GM12878 (cell line): ENCODE data around the gene MAPKAP1. TPM values are rescaled to one million over a fixed set of nuclear protein-coding genes. Genes with fewer than 3 reads are reported as not detected.

Experiments
- ATAC-seq: fragments of 200-7000 bp; cut with Tn5 transposase; 3 replicates; pipeline ENCODE4 v1.9.1; 2020; ENCODE audit warnings: mild to moderate bottlenecking, moderate library complexity
- BruUV-seq: library from RNA; stranded (reverse); fragments of 400-500 nt; replicated peaks from 2 replicates; lab custom pipeline; 2021; lab: Mats Ljungman, UMichigan
- CTCF ChIA-PET: fragments of 300-600 bp; sonication (Branson Sonifier 250); formaldehyde crosslinking; extraction: SDS; loops from one replicate; lab custom pipeline; 2021; ENCODE audit warnings: inconsistent platforms; lab: Yijun Ruan, JAX
- POLR2A ChIA-PET: fragments of 350-600 bp; formaldehyde crosslinking; extraction: SDS; loops from one replicate; lab custom pipeline; 2021; ENCODE audit warnings: inconsistent platforms; lab: Charles Lee
- RAD21 ChIA-PET: fragments of 300-600 bp; sonication (Branson Sonifier 250); formaldehyde crosslinking; loops from one replicate; lab custom pipeline; 2023; ENCODE audit warnings: antibody characterized with exemption; ENCODE audit not compliant: unreplicated experiment; lab: Charles Lee
- SMC1A ChIA-PET: fragments of 300-600 bp; sonication (Branson Sonifier 250); formaldehyde crosslinking; loops from one replicate; lab custom pipeline; 2023; ENCODE audit not compliant: unreplicated experiment, uncharacterized antibody; lab: Charles Lee
- DNase-seq: peaks from one replicate; pipeline ENCODE4 v3.0.0-alpha.2; 2011; ENCODE audit warnings: low read depth, low spot score
- FAIRE-seq: peaks from 3 replicates; lab custom pipeline; 2011; peaks lifted over from hg19 to GRCh38; lab: Jason Lieb, UNC
- H2AFZ ChIP-seq: 2 replicates; pipeline ENCODE4 v1.6.0; 2011; ENCODE audit warnings: low read depth, low read length, control low read depth; ENCODE audit not compliant: control insufficient read depth
- H3K27ac ChIP-seq: 2 replicates; pipeline ENCODE4 v1.5.1; 2011; ENCODE audit warnings: control low read depth; ENCODE audit not compliant: control insufficient read depth, insufficient read depth
- H3K27me3 ChIP-seq, 2 experiments: replicated peaks in 1 of 2; 2 replicates each; pipeline versions ENCODE4 v1.6.0 to v1.6.1; 2011; ENCODE audit warnings: low read length in 1 of 2; ENCODE audit not compliant: control insufficient read depth in 2 of 2, insufficient read depth in 2 of 2
- H3K36me3 ChIP-seq, 2 experiments: 2 replicates each; pipeline ENCODE4 v1.5.1; 2011; ENCODE audit warnings: low read length in 1 of 2; ENCODE audit not compliant: control insufficient read depth in 2 of 2, insufficient read depth in 2 of 2
- H3K4me1 ChIP-seq: 2 replicates; pipeline ENCODE4 v1.6.1; 2011; ENCODE audit warnings: mild to moderate bottlenecking, low read length, moderate library complexity, mixed read lengths; ENCODE audit not compliant: control insufficient read depth, insufficient read depth
- H3K4me2 ChIP-seq: 2 replicates; pipeline ENCODE4 v1.6.0; 2011; ENCODE audit warnings: control low read depth; ENCODE audit not compliant: control insufficient read depth, insufficient read depth
- H3K4me3 ChIP-seq: fragments of 200-600 bp; sonication (generic); 2 replicates; pipeline ENCODE4 v1.5.1; 2016
- H3K79me2 ChIP-seq: 2 replicates; pipeline ENCODE4 v1.6.0; 2011; ENCODE audit warnings: low read length; ENCODE audit not compliant: control insufficient read depth, insufficient read depth
- H3K9ac ChIP-seq: 2 replicates; pipeline ENCODE4 v1.8.0; 2011; ENCODE audit warnings: low read length, control low read depth, mixed read lengths; ENCODE audit not compliant: control insufficient read depth, insufficient read depth
- H3K9me3 ChIP-seq: replicated peaks from 3 replicates; pipeline ENCODE4 v1.5.1; 2011; ENCODE audit warnings: mild to moderate bottlenecking, low read length; ENCODE audit not compliant: control insufficient read depth, insufficient read depth
- H4K20me1 ChIP-seq: 2 replicates; pipeline ENCODE4 v1.6.0; 2011; ENCODE audit not compliant: control insufficient read depth, insufficient read depth
- CBX3 ChIP-seq: fragments of 200-600 bp; sonication (generic); IDR thresholded peaks from 2 replicates; pipeline ENCODE4 v1.6.1; 2016; ENCODE audit warnings: low read depth, borderline replicate concordance
- FOXK2 ChIP-seq: fragments of 450-650 bp; IDR thresholded peaks from 2 replicates; pipeline ENCODE4 v1.6.1; 2017; ENCODE audit warnings: mild to moderate bottlenecking, moderate library complexity
- IKZF1 ChIP-seq: fragments of 450-650 bp; conservative IDR thresholded peaks from 2 replicates; pipeline ENCODE4 v1.6.1; 2017; ENCODE audit warnings: antibody characterized with exemption, mild to moderate bottlenecking
- MTA2 ChIP-seq: fragments of 450-650 bp; IDR thresholded peaks from 2 replicates; pipeline ENCODE4 v1.6.1; 2016; ENCODE audit warnings: low read depth, mild to moderate bottlenecking, moderate library complexity
- NR2F1 ChIP-seq: fragments of 450-650 bp; conservative IDR thresholded peaks from 2 replicates; pipeline ENCODE4 v1.6.1; 2017; ENCODE audit warnings: mild to moderate bottlenecking
- PAX5 ChIP-seq: IDR thresholded peaks from 2 replicates; pipeline ENCODE4 v1.6.1; 2011; ENCODE audit warnings: low read depth, low read length, borderline replicate concordance
- RBBP5 ChIP-seq: fragments of 200-600 bp; sonication (generic); conservative IDR thresholded peaks from 2 replicates; pipeline ENCODE4 v1.6.1; 2016
- SMARCA5 ChIP-seq: fragments of 450-650 bp; IDR thresholded peaks from 2 replicates; pipeline ENCODE4 v1.6.1; 2017; ENCODE audit warnings: mild to moderate bottlenecking
- ZBTB4 ChIP-seq: fragments of 450-650 bp; formaldehyde crosslinking; IDR thresholded peaks from 2 replicates; pipeline ENCODE4 v1.4.0; 2022; ENCODE audit warnings: mild to moderate bottlenecking, moderate library complexity
- ZNF592 ChIP-seq: fragments of 450-650 bp; IDR thresholded peaks from 2 replicates; pipeline ENCODE4 v1.6.1; 2017; ENCODE audit warnings: mild to moderate bottlenecking, moderate library complexity
- WGBS: methylation state at CpG from one replicate; pipeline ENCODE4 v1.1.6; 2016; ENCODE audit warnings: low lambda C conversion rate; ENCODE audit not compliant: insufficient replicate concordance, insufficient coverage; ENCODE audit errors: missing lambda C conversion rate; 5-methylcytosine and 5-hydroxymethylcytosine counted together
- in situ Hi-C: fragments of 300-500 bp; cut with MboI; formaldehyde crosslinking; loops from 9 replicates; pipeline ENCODE4 v1.14.3; 2018; ENCODE audit warnings: mixed read lengths
- intact Hi-C: fragments of 100-400 bp; cut with micrococcal nuclease; formaldehyde crosslinking; loops from one replicate; pipeline ENCODE4 v1.14.2; 2022; ENCODE audit not compliant: unreplicated experiment
- polyA plus RNA-seq, 11 experiments: library from polyadenylated mRNA; depleted of rRNA in 4 of 11; unstranded in 6 of 11; stranded (reverse) in 5 of 11; fragments of >200 nt; fragmentation: Nextera tagmentation in 4 of 11; fragmentation: Illumina TruSeq in 1 of 11; extraction: Ambion mirVana in 4 of 11; extraction: Trizol in 1 of 11; gene quantifications; 1 replicate in 1 of 11; 2 replicates in 10 of 11; pipeline versions ENCODE4 v1.2.1 to v1.2.3, GENCODE V29; 2011 to 2016; ENCODE audit warnings: inconsistent platforms in 2 of 11, missing spikeins in 2 of 11, low read depth in 1 of 11
- total RNA-seq, 4 experiments: library from RNA; depleted of rRNA in 3 of 4; stranded (reverse); fragments of >200 nt in 3 of 4; fragmentation: Illumina TruSeq in 1 of 4; extraction: Trizol in 1 of 4; gene quantifications; 2 replicates each; pipeline versions ENCODE4 v1.2.1 to v1.2.3, GENCODE V29; 2013 to 2021
- TF ChIP-seq, protein P1 (sequence below): IDR thresholded peaks from 2 replicates; pipeline ENCODE4 v1.6.1; 2012; ENCODE audit warnings: mild to moderate bottlenecking, low read depth, low read length
- TF ChIP-seq, protein P2 (sequence below): IDR thresholded peaks from 2 replicates; pipeline ENCODE4 v1.6.1; 2011; ENCODE audit warnings: borderline replicate concordance, low read depth, mild to moderate bottlenecking, moderate library complexity, mixed read lengths, low read length; ENCODE audit not compliant: insufficient read depth; ENCODE audit errors: extremely low read length

The MAPKAP1 gene
- total and polyA plus RNA-seq, 10 of the 15 experiments (the other 5 are each of a cell fraction or from before 2014, with no cell fraction given): 5.1 to 188 (median 105) TPM

- H3K4me2 ChIP-seq: no peak overlapping the region
- ChIA-PET POLR2A (no interaction called here), CTCF (no interaction called here), SMC1A (interaction anchor here (0.7 kb wide), 1 partner anchor 46 kb away, joined by 4 read pairs; no protein-coding TSS in a partner anchor), RAD21 (no interaction called here)
- WGBS: 100% methylated on average over 1 of the region's 1 CpG
- no peak overlapping the region for H2AFZ ChIP-seq
- no peaks in the 10 kb centered on the region for H4K20me1 ChIP-seq
- peaks cover 3% of the 10 kb centered on the region; the same call in 1 of the 2 replicates for H3K4me1 ChIP-seq
- peaks cover 26% of the 10 kb centered on the region for H3K79me2 ChIP-seq
- H3K4me3 ChIP-seq: no peak overlapping the region
- peaks cover 0 to 1% of the 10 kb centered on the region in 2 experiments; a peak in 2 of 4 replicates for H3K36me3 ChIP-seq
- no peak overlapping the region for H3K27ac ChIP-seq
- BruUV-seq: no TSS peak
- FAIRE-seq (no peak), DNase-seq (no peak), ATAC-seq (no peak)
- H3K9me3 ChIP-seq: no peaks in the 10 kb centered on the region
- H3K27me3 ChIP-seq: no peaks in the 10 kb centered on the region
- intact Hi-C loops (no loop called here), in situ Hi-C loops (no loop called here)
- no peak overlapping the region for H3K9ac ChIP-seq
- no peak for TF ChIP-seq CBX3
- no peak for TF ChIP-seq ZBTB4
- no peak for TF ChIP-seq PAX5
- TF ChIP-seq MTA2: no peak
- TF ChIP-seq, protein P1, sequence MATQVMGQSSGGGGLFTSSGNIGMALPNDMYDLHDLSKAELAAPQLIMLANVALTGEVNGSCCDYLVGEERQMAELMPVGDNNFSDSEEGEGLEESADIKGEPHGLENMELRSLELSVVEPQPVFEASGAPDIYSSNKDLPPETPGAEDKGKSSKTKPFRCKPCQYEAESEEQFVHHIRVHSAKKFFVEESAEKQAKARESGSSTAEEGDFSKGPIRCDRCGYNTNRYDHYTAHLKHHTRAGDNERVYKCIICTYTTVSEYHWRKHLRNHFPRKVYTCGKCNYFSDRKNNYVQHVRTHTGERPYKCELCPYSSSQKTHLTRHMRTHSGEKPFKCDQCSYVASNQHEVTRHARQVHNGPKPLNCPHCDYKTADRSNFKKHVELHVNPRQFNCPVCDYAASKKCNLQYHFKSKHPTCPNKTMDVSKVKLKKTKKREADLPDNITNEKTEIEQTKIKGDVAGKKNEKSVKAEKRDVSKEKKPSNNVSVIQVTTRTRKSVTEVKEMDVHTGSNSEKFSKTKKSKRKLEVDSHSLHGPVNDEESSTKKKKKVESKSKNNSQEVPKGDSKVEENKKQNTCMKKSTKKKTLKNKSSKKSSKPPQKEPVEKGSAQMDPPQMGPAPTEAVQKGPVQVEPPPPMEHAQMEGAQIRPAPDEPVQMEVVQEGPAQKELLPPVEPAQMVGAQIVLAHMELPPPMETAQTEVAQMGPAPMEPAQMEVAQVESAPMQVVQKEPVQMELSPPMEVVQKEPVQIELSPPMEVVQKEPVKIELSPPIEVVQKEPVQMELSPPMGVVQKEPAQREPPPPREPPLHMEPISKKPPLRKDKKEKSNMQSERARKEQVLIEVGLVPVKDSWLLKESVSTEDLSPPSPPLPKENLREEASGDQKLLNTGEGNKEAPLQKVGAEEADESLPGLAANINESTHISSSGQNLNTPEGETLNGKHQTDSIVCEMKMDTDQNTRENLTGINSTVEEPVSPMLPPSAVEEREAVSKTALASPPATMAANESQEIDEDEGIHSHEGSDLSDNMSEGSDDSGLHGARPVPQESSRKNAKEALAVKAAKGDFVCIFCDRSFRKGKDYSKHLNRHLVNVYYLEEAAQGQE: no peak
- TF ChIP-seq, protein P2, sequence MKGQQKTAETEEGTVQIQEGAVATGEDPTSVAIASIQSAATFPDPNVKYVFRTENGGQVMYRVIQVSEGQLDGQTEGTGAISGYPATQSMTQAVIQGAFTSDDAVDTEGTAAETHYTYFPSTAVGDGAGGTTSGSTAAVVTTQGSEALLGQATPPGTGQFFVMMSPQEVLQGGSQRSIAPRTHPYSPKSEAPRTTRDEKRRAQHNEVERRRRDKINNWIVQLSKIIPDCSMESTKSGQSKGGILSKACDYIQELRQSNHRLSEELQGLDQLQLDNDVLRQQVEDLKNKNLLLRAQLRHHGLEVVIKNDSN: no peak
- no peak for TF ChIP-seq SMARCA5
- no peak for TF ChIP-seq ZNF592
- TF ChIP-seq FOXK2: no peak
- no peak for TF ChIP-seq NR2F1
- no peak for TF ChIP-seq RBBP5
- TF ChIP-seq IKZF1: no peak
Measured at GRCh38 chr9:125604196-125604595, 102.8 kb downstream of the MAPKAP1 start.
